Activated T-cell treated with anti-CD3 and anti-CD28 coated beads, Interleukin-2, amount 50 U/mL, for 1 hour (primary cell): ENCODE data around the gene PSAT1.

Experiments used
- DNase-seq: peaks from one replicate; pipeline ENCODE4 v3.0.0-alpha.2; 2020

PSAT1 gene

GRCh38 chr9:78370991-78371390 lies 74.1 kb downstream of the PSAT1 start:
- no peak for DNase-seq

GRCh38 chr9:78371981-78372380 lies 75.1 kb downstream of the PSAT1 start:
- DNase-seq: no peak
